HG02610 (cell line): ENCODE data around the gene ARRDC1.
"Not testable (repeated sequence)": the region's sequence is repeated elsewhere in the genome, so short reads cannot be mapped to it uniquely, and the experiment has no call there.

Experiments
- ATAC-seq: cut with Tn5 transposase; IDR thresholded peaks from one replicate; pipeline ENCODE4 v1.9.1; 2021; ENCODE audit warnings: mild to moderate bottlenecking, moderate library complexity; ENCODE audit not compliant: unreplicated experiment

The ARRDC1 gene

DNA sequence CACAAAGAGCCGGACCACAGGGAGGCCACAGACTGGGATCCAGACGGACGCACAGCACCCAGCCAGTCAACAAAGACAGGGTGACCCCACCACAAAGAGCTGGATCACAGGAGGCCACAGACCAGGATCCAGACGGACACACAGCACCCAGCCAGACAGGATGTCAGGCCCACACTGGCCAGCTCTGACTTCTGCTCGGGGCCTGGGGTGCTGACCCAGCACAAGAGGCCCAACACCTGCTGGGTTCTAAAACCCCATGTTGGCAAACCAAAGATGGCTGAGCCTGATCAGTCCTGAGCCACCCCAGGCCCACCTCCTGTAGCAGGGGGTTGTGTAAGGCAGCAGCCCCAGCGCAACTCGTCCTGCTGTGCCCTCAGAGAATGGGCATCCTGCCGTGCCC, 21.5 kb upstream of the ARRDC1 start:
- no peak for ATAC-seq

DNA sequence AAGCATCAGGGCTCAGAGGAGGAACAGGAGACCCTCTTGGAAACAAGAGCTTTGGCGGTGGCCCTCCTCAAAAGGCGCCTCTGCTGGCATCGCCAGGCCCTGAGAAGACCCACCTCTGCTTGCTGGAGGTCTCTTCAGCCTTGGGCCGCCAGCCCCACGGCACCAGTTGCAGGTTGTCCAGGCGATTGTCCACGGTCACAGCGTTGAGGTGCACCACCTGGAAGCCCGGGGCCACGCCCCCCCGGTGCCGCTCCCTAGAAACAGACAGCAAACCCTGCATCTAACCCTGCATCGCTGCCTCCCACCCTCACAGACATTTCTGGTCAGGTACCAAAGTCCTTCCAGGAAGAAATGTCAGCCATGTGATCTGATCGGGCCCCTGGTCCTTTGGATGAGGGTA, 18.6 kb upstream of the ARRDC1 start:
- ATAC-seq: no peak

DNA sequence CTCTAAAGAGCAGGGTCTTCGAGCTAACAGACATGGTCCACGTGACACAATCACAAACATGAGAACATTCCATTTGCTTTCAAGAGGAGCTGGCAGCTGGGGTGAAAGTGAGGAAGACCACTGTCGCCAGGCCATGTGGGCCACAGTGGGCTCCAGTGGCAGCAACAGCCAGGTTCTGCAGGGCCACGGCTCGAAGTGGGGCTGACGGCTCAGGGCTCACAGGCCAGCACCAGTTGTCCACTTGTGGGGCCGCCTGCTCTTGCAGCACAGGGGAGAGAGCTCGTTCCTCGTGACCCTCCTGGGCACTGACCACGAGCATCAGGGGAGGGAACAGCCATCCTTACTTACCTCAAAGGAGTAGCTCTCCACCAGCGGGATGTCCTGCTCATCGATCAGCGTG, 17.2 kb upstream of the ARRDC1 start:
- ATAC-seq: no peak

DNA sequence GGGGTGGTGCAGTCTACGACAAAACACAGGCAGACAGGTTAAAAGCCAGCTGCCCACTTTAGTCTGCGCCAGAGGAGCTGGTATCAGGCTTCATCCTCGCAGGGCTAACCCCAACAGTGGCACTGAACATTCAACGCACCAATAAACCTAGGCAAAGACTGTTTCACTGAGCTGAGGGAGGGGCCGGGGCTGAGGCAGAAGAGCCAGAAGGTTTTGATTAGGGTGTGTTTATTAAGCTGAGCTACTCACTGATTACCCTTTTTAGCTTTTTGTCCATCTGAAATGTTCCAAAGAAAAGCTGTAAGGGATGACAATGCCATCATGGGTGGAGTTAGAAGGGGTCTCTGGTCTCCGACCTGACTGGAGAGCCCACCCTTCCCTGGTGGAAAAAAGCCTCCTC, 16.6 kb upstream of the ARRDC1 start:
- no peak for ATAC-seq

DNA sequence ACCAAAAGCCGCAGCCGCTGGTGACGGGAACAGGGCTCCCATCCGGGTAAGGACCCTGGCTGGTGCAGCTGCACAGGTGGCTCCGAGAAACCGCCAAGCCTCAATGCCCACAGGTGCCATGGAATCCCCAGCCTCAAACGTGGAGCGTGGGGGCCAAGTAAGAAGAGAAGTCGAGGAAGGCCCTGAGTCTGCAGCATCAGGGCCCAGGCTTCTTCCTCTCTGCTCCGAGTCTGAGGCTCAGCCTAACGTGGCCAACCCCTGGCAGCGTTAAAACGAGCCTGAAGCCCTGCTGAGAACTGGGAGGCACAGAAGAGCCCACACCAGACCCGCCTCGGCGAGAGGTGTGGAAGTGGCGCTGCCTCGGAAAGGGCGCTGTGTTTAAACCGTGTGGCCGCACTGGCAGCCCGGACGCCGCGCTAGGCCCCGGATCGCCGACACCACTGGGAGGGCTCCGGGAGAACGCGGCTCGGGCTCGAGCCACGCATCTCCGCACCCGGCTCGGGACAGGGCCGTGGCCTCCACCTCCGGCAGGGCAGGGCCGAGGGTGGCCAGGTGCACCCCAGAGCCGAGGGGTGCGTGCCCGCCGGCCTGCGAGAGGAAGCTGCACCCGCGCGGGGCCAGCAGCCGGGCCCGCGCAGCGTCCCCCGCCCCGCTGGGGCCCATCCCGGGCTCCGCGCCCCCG, 15.9 kb upstream of the ARRDC1 start:
- ATAC-seq: peak; percentile 17

DNA sequence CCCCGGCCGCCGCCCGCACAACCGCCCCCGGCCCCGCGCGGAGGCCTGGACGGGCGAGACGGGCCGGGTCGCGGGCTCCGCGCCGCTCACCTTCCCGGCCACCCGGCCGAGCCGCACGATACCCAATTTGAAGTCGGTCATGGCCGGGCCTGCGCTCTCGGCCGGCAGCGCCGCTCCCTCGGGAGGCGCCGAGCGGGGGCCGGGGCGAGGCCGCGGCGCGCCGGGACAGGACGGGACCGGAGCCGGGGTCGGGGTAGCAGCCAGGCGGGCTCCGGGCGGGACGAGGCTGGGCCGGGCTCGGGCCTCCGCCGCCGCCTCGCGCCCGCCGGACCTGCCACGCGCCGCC, 15.4 kb upstream of the ARRDC1 start:
- ATAC-seq: no peak

DNA sequence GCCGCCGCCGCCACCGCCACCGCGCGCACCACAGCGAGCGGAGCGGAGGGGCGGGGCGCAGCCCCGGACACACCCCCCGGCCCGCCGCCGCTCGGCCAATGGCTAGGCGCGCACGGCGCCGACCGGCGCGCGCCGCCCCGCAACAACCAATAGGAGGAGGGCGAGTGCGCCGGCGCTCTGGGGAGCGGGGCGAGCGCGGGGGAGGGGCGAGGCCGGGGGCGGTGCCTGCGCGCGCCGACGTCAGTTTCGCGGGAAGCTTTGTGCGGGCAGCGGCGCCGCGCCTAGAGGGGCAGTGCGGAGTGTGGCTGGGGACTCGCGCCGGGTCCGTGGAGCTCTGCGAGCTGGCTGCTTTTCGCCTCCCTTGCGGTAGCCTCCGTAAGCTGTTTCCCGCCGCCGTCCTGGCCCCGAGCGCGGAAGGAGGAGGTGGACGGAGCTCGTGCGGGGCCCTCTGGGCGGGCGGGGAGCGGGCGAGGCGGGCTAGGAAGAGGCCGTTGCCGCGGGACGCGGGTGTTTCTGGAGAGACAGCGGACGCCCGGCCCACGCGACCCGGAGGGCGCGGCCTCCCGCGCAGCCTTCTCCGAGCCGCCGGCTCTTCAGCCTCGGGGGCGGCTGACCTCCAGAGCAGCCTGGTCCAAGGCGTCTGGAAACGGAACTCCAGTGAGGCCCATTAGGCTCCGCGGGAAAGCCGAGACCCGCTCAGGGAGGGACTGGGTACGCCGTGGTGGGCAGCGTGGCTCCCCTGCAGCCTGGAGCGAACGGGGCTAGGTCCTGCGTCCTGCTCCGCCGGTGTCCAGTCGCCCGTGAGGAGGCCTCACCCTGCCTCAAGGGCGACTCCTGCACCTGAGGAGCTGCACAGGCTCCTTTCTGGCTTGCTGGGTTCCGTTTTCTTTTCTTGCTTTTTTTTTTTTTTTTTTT, 14.8 kb upstream of the ARRDC1 start, which contains the start of gene ZMYND19:
ZMYND19 (minus strand) TSS at position 44 of the 915 bp plus-strand sequence. CDS start 249 bp downstream, outside the sequence.
- ATAC-seq: peak; percentile 81

DNA sequence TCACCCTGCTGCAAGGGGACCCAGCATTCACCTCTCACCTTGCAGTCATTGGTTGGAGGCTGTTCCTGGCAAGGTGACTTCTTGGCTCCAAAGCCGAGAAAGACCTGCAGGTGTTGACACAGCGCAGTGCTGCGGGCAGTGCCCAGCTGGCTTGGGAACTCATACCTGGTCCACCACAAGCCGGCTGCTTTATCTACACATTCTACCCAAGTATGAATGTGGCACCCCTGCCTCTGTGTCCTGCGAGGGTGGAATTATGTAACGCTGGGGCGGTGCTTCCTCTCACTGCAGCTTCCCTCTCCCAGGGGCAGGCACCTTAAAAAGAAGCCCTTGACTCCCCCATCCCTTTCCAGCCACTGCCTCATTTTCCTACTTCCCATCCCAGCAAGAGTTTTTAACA, 12.7 kb upstream of the ARRDC1 start:
- ATAC-seq: no peak

DNA sequence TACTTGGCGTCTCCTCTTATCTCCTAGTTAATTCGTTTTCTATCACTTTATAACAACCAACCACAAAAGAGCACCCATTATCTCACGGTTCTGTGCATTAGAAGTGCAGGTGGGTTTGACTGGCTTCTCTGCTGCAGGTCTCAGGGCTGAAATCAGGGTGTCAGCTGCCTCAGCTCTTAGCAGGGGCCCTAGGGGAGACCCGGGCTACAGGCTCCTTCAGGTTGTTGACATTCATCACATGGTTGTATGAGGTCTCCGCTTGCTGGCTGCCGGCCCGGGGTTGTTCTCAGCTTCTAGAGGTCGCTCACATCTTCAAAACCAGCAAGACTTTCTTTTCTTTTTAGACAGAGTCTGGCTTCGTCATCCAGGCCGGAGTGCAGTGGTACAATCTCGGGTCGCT, 12.3 kb upstream of the ARRDC1 start:
- no peak for ATAC-seq

DNA sequence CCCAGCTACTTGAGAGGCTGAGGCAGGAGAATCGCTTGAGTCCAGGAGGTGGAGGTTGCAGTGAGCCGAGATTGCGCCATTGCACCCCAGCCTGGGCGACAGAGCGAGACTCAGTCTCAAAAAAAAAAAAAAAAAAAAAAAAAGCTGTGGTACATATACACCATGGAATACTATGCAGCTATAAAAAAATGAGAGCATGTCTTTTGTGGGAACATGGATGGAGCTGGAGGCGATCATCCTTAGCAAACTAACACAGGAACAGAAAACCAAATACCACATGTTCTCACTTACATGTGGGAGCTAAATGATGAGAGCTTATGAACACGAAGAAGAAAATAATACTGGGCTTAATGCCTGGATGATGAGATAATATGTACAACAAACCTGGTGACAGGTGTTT, 8.9 kb upstream of the ARRDC1 start:
- not testable (repeated sequence) for ATAC-seq

DNA sequence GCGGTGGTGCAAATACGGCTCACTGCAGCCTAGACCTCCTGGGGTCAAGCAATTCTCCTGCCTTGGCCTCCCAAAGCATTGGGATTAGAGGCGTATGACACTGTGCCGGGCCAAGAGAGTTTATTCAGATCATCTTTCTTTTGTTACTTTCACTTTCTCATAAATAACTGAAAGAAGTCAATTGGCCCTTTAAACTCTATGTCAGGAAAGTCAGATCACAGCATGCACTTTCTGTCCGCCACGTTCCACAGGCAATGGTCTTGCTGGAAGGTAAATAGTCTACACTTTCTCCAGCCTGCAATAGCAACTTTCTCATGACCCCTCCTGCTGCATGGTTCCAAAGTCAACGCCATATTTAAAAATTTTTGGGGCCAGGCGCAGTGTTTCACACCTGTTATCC, 6.5 kb upstream of the ARRDC1 start:
- no peak for ATAC-seq

DNA sequence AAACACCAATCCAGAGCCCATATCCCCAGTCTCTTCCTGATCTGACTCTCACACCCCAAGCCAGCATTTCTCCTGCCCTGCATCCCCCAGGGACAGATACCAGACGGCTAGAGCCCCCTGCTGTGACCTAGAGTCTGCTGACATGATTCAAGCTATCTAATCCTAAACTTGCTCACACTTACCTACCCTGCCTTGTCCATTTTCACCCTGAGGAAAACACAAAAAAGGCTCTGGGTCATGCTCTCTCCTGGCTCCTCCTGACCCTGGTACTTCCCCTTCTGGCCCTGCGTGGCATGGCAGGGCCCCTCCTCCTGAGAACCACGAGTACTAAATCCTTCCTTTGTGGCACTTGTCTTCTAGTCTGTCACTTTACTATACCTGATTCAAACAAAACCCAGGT, 2.8 kb upstream of the ARRDC1 start:
- ATAC-seq: no peak

DNA sequence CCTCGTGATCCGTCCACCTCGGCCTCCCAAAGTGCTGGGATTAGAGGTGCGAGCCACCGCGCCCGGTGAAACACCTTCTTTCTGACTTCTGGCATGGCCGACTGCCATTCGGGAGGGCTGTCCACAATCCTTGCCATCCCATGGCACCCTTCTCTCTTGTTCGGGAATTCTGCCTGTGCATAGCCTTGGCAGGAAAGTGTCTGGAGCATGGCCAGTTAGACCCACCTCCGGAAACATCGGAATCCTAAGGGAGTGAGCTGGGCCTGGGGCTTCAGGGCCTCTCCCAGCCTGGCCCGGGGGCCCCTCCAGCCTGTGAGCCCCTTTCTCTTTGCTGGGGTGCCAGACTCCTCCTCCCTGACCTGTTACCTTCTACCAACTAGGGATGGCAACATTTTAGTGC, 1.6 kb upstream of the ARRDC1 start:
- ATAC-seq: no peak

DNA sequence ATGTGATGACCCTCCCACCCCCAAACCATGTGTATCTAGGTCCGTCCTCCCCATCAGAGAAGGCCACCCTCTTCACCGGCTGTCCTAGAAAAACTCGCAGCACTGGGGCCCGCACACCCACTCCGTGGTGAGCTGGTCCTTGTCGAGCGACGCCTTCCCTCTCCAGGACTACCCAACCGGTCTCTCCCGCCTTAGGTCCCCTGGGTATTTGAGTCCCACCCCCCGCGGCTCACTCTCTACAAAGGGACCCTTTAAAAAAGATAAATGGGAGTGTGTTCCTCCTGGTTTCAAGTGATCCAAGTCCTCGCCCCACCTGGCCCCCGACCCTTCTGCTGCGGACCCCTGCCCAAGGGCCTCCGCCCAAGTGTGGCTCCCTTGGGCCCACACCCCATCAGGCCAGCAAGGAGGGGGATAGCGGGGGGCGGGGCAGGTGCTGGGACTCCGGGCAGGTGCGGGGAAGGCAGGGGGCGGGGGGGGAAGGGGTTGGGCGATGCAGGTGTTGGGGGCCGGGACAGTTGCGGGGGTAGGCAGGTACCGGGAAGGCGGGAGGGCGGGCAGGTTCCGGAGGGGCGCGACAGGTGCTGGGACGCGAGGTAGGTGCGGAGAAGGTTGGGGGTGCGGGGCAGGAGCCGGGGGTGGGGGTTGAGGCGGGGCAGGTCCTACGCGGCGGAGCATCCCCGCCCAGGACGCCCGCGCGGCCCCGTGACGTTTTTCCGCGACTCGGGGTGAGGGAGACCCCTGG, 970 bp upstream of the ARRDC1 start:
- no peak for ATAC-seq

DNA sequence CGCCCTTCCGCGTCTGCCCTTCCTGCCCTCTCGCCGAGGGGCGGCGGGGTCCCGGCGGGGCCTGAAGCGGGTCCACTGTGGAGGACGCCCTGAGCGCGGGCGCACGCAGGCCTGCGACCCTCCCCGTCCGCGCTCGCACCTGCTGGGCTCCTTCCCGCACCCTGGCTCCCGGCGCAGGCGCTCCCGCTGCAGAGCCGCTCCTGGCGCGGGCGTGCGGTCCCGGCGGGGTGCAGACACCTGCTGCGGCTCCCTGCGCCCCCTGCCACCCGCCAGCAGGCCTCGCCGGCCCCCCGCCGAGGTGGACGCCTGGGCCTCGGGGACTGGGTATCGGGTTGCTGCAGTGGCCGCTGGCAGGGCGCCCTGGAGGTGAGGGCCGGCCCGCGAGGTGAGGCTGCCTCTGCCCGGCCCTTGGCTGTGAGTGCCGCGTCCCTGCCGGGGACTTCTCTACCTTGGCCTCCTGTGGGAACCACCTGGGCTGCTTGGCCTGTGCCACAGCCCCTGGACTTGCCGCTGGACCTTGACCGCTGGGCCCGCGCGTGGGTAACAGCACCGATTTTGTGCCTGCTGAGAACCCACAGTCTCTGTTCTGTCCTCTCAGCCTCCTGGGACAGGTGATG, 627 bp downstream of the ARRDC1 start:
- no peak for ATAC-seq

DNA sequence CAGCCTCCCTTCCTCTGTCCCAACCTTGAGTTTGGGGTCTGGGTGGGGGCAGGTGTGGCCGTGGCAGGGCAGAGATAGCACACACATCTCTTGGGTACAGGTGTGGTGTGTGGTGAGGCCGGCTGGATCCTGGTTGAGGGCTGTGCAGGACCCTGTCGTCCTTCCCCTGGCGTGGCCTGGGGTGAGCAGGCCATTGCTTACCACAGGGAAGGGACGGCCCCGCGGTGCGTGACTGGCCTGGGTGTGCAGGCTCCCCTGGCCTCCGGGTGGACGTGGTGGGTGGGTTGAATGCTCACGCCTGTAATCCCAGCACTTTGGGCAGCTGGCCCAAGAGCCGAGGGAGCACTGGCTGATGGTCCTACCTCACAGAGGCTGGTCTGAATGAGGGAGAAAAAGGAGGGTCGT, 1.2 kb downstream of the ARRDC1 start:
- no peak for ATAC-seq

DNA sequence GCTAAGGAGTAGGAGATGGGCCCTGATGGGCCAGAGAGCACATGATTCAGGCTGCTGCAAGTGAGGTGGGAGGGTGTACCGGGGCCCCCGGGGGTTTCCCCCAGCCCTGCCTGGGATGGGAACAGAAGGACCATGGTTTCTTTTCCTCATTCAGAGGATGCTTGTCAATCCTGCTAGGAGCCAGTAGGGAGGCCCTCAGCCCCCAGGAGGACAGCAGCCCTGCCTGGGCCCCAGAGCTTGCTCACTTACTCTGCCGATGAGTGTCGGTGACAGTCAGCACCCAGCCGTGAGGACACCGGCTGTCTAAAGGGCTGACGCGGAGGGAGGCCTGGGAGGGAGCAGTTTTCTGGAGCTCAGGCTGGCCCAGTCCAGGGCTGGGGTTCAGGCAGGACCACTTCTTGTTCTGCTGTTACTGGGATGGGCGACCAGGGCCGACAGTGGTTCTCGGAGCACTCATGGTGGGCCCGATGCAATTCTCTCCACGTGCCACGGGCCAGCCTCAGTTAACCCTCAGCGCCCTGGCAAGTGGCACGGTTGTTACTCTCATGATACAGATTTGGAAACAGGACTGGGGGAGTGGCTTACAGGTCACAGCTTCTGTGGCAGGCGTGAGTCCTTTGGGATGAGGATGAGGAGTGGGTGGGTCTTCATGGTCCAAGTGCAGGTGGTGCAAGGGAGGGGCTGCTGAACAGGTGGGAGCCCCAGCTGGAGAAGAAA, 1.8 kb downstream of the ARRDC1 start:
- no peak for ATAC-seq

DNA sequence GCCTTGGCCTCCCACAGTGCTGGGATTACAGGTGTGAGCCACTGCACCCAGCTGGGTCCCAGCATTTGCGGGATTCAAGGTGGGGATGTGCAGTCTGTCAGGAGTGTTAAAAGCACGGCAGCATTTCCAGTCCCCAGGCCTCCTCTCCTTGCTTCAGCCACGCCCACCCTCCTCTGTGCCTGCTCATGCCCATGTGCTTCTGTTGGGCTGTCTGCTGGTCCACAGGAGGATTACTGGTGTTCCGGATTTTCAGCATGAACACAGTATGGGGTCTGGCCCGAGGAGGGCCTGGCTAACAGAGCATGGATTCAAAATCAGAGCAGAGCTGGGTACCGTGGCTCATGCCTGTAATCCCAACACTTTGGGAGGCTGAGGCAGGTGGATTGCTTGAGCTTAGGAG, 5.5 kb downstream of the ARRDC1 start:
- no peak for ATAC-seq

DNA sequence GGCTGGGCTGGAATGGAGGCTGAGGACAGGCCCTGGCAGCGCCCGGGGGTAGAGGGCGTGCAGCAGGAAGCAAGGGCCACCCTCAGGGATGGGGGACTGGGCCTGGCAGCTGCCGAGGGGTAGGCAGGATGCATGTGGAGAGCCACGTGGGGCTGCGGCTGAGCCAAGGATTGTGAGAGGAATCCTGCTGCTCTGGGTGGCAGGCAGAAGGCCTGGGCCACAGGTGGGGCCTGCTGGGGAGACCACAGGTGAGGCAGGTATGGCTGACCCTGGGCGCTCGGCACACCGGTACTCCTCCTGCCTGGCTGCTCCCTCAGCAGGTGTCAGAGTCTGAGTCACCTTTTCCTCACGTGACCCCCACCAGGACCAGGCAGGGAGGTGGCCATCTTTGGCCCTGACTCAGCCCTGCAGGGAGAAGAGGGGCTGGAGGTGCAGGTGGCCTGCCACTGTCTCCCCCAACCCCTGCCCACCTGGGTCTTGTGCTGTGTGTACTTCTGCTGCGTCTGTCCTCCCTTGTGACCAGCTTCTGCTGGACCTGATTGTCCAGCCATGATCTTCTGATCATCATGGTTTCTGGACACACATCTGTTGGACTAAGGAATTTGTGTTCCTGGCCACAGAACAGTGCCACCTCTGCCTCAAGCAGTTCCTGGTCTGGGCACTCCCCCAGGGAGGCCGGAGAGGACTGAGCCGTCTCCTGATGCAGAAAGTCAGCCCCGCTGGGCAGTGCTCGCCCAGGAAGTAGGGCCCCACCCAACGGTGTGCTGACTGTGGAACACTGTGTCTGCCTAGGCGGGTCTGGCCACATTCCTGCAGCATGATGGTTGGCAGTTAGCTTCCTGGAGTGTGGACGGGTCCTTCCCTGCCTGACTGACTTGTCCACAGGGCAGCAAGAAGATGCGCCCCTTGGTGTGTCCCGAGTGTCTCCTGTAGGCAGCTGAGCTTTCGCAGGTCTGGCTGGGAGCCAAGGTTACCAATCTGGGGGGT, 6.4 kb downstream of the ARRDC1 start:
- ATAC-seq: no peak
